Measurements from ENCODE around the gene CCL18.
"Not testable (repeated sequence)": the region's sequence is repeated elsewhere in the genome, so short reads cannot be mapped to it uniquely, and the experiment has no call there.

Gene CCL18

DNA sequence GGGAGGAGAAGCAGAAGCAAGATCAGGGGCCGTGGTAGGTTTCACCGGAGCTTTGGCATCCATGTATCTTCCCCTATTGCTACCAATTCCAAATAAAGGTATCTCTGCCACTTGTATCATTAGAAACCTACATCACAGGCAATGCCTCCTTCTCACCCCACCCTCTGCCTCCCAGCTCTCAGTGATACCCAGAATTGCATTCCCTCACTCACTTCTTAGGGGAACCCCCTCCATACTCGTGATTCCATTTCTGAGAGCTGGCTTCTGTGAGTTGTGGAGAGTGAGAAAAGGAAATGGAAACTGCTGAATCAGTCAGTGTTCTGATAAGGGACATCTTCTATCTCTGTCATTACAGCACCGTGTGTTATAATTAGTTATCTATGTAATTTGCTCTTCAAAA lies 28.2 kb downstream of the CCL18 start:
- H3K4me3 ChIP-seq (ENCODE audit: insufficient read length, low read depth), result no peak overlapping the region
- H3K27me3 ChIP-seq (ENCODE audit: insufficient read depth, insufficient read length), result no peaks in the 10 kb centered on the region
- no peak for TF ChIP-seq YY1 (IDR thresholded peaks at IDR 0.05; ENCODE audit: insufficient read depth, insufficient read length)
- no peak for TF ChIP-seq SUZ12 (IDR thresholded peaks at IDR 0.05; ENCODE audit: extremely low read depth, insufficient read depth, insufficient read length)
- TF ChIP-seq ZNF274 (IDR thresholded peaks at IDR 0.05; ENCODE audit: low read depth, low read length), result no peak
- no peaks in the 10 kb centered on the region for H3K9me3 ChIP-seq (ENCODE audit: insufficient read depth, low read length)
- H3K9ac ChIP-seq (ENCODE audit: insufficient read length, low read depth), result no peak overlapping the region
- DNase-seq (ENCODE audit: low read depth, low spot score), result no peak
- no peaks in the 10 kb centered on the region for H3K36me3 ChIP-seq (ENCODE audit: insufficient read depth, insufficient read length, low read length)
- H3K4me1 ChIP-seq (ENCODE audit: insufficient read depth, insufficient read length), result no peaks in the 10 kb centered on the region

DNA sequence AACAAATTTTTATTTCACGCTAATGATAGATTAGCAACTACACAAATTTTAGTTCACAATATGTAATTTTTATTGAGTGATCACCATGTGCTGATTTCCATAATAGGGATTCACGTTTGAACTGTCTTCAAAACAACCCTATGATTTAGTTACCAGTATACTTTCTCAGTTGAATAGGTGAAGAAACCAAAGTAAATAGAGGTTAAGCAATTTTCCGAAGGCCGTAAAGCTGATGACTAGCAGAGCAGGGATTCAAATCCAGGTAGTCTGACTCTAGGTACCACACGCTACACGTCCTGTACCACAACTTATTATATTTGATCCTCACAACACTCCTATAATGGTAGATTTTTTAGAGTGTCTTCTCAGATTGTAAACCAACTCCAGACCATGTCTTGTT lies 28.6 kb downstream of the CCL18 start:
- H3K27me3 ChIP-seq (ENCODE audit: insufficient read depth, insufficient read length); H3K36me3 ChIP-seq (ENCODE audit: insufficient read depth, insufficient read length, low read length); H3K9ac ChIP-seq (ENCODE audit: insufficient read length, low read depth); H3K4me1 ChIP-seq (ENCODE audit: insufficient read depth, insufficient read length); H3K4me3 ChIP-seq (ENCODE audit: insufficient read length, low read depth); DNase-seq (ENCODE audit: low read depth, low spot score); H3K9me3 ChIP-seq (ENCODE audit: insufficient read depth, low read length): not testable (repeated sequence)

DNA sequence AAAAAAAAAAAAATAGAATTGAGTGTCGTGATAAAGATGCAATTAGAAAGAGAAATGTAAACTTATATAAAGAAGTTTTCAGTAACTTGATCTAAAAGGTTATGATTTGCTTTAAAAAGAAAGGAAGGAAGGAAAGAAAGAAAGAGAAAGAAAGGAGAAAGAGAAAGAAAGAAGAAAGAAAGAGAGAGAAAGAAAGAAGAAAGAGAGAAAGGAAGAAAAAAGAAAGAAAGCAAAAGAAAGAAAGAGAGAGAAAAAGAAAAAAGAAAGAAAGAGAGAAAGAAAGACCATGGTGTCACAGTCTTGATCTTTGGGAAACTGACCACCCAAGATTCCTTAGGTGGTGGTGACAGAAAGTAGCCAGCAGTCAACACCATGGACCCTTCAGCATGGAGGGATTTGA lies 30.2 kb downstream of the CCL18 start:
- H3K9me3 ChIP-seq (ENCODE audit: insufficient read depth, low read length), result no peaks in the 10 kb centered on the region
- no peak overlapping the region for H3K4me3 ChIP-seq (ENCODE audit: insufficient read length, low read depth)
- no peaks in the 10 kb centered on the region for H3K4me1 ChIP-seq (ENCODE audit: insufficient read depth, insufficient read length)
- TF ChIP-seq YY1 (IDR thresholded peaks at IDR 0.05; ENCODE audit: insufficient read depth, insufficient read length) (no peak), SUZ12 (IDR thresholded peaks at IDR 0.05; ENCODE audit: extremely low read depth, insufficient read depth, insufficient read length) (no peak), ZNF274 (IDR thresholded peaks at IDR 0.05; ENCODE audit: low read depth, low read length) (no peak)
- H3K27me3 ChIP-seq (ENCODE audit: insufficient read depth, insufficient read length), result no peaks in the 10 kb centered on the region
- no peak overlapping the region for H3K9ac ChIP-seq (ENCODE audit: insufficient read length, low read depth)
- H3K36me3 ChIP-seq (ENCODE audit: insufficient read depth, insufficient read length, low read length), result no peaks in the 10 kb centered on the region
- DNase-seq (ENCODE audit: low read depth, low spot score), result no peak

DNA sequence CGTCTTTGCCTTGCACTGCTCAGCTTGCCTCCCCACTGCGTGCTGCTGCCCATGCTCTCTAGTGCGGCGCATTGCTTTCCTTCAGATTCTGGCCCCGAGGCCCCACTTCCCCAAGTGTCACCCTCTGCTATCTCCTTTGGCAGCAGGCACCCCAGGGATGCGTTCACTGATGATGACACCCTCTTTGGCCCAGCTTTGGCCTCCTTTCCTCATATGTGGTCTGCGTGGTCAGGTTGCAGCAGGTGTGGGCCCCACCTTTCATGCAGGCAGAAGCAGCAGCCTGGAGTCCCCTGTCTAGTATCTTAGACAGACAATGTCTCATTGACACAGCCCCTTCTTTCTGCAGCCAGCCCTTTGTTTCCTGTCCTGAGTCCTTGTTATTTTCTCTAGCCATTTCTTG lies 30.7 kb downstream of the CCL18 start:
- H3K9me3 ChIP-seq (ENCODE audit: insufficient read depth, low read length), result no peaks in the 10 kb centered on the region
- H3K4me1 ChIP-seq (ENCODE audit: insufficient read depth, insufficient read length), result no peaks in the 10 kb centered on the region
- H3K9ac ChIP-seq (ENCODE audit: insufficient read length, low read depth), result no peak overlapping the region
- no peak for DNase-seq (ENCODE audit: low read depth, low spot score)
- no peaks in the 10 kb centered on the region for H3K27me3 ChIP-seq (ENCODE audit: insufficient read depth, insufficient read length)
- H3K4me3 ChIP-seq (ENCODE audit: insufficient read length, low read depth), result no peak overlapping the region
- H3K36me3 ChIP-seq (ENCODE audit: insufficient read depth, insufficient read length, low read length), result no peaks in the 10 kb centered on the region
- TF ChIP-seq YY1 (IDR thresholded peaks at IDR 0.05; ENCODE audit: insufficient read depth, insufficient read length) (no peak), ZNF274 (IDR thresholded peaks at IDR 0.05; ENCODE audit: low read depth, low read length) (no peak), SUZ12 (IDR thresholded peaks at IDR 0.05; ENCODE audit: extremely low read depth, insufficient read depth, insufficient read length) (no peak)

DNA sequence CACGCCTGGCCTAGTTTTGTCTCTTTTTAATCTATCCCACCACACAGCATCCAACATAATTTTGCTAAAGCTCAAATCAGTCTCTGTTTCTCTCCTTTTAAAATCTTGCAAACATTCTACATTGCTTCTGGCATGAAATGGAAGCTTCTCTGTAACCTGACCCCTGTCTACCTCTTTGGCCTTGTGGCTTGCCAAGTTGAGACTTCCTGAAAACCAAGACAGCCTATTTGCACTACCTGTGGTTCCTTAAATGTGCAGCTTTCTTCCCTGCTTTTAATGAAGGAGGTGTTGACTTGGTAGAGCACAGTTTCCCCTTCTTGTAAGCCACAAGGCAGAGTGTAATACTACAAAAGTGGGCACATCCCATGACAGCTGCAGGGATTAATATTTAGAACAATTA lies 31.9 kb downstream of the CCL18 start:
- Histone ChIP-seq H3K4me1 (ENCODE audit: insufficient read depth, insufficient read length) (no peaks in the 10 kb centered on the region), H3K27me3 (ENCODE audit: insufficient read depth, insufficient read length) (no peaks in the 10 kb centered on the region), H3K4me3 (ENCODE audit: insufficient read length, low read depth) (no peak overlapping the region), H3K9me3 (ENCODE audit: insufficient read depth, low read length) (no peaks in the 10 kb centered on the region), H3K9ac (ENCODE audit: insufficient read length, low read depth) (no peak overlapping the region), H3K36me3 (ENCODE audit: insufficient read depth, insufficient read length, low read length) (no peaks in the 10 kb centered on the region)
- no peak for DNase-seq (ENCODE audit: low read depth, low spot score)
- TF ChIP-seq YY1 (IDR thresholded peaks at IDR 0.05; ENCODE audit: insufficient read depth, insufficient read length) (no peak), ZNF274 (IDR thresholded peaks at IDR 0.05; ENCODE audit: low read depth, low read length) (no peak), SUZ12 (IDR thresholded peaks at IDR 0.05; ENCODE audit: extremely low read depth, insufficient read depth, insufficient read length) (no peak)

DNA sequence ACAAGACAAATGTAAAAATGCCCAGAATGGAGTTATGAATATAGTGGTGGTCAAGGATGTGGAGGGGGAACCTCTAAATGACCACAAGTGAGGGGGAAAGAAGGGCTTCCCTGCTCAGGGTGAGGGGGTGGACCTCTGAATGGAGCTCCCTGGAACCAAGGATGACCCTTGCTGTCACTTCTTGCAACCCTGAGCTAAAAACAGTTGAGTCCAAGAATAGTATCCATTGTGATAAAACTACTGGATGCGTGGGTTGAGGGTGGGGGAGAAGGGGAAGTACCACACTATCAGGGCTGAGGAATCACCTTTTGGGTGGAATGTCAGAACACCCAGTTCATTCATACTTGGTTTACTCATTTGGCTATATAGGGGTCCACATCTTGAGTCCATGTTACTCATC lies 34.9 kb downstream of the CCL18 start:
- not testable (repeated sequence) for H3K9ac ChIP-seq (ENCODE audit: insufficient read length, low read depth); H3K36me3 ChIP-seq (ENCODE audit: insufficient read depth, insufficient read length, low read length); H3K4me1 ChIP-seq (ENCODE audit: insufficient read depth, insufficient read length); H3K4me3 ChIP-seq (ENCODE audit: insufficient read length, low read depth); DNase-seq (ENCODE audit: low read depth, low spot score); H3K9me3 ChIP-seq (ENCODE audit: insufficient read depth, low read length); H3K27me3 ChIP-seq (ENCODE audit: insufficient read depth, insufficient read length)

DNA sequence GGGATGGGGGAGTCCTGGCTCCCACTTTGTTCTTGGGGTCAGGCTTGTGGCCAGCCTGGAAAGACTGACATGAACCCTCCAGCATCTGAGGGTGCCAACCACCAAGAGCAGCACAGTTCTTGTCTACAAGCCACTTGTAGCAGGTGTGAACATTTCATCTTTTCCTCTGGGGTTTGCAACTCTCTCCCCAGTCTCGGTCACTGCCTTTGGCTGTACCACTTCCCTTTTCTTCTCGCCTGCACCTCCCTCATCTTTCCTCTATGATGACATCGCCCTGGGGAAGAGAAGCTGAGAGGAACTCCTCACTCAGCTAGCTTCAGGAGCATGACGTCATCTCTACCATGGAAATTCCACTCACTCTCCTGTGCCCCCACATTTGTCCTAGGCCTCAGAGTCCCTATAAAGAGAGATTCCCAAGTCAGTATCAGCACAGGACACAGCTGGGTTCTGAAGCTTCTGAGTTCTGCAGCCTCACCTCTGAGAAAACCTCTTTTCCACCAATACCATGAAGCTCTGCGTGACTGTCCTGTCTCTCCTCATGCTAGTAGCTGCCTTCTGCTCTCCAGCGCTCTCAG lies 39.4 kb downstream of the CCL18 start, which contains the start of gene CCL4:
Gene CCL4 (plus strand): TSS at position 427 of the 575 bp plus-strand sequence. CDS start 79 bp downstream, at position 506.
- H3K4me3 ChIP-seq (ENCODE audit: insufficient read length, low read depth); H3K9ac ChIP-seq (ENCODE audit: insufficient read length, low read depth); DNase-seq (ENCODE audit: low read depth, low spot score); H3K4me1 ChIP-seq (ENCODE audit: insufficient read depth, insufficient read length); H3K9me3 ChIP-seq (ENCODE audit: insufficient read depth, low read length); H3K27me3 ChIP-seq (ENCODE audit: insufficient read depth, insufficient read length); H3K36me3 ChIP-seq (ENCODE audit: insufficient read depth, insufficient read length, low read length): not testable (repeated sequence)

DNA sequence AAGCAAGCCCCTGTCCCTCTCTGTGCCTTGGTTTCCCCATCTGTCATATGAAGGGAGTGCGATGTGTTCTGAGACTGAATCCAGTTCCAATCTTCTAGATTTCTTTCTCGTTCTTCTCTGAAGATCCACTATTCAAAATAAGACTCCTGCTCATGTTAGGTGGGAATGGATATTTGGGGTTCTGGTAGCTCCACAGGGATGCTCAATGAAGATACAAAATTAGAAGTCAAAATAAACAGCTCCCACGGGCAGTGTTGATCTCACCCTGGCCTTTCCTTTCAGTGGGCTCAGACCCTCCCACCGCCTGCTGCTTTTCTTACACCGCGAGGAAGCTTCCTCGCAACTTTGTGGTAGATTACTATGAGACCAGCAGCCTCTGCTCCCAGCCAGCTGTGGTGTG lies 40.2 kb downstream of the CCL18 start:
- H3K27me3 ChIP-seq (ENCODE audit: insufficient read depth, insufficient read length); H3K36me3 ChIP-seq (ENCODE audit: insufficient read depth, insufficient read length, low read length); DNase-seq (ENCODE audit: low read depth, low spot score); H3K9me3 ChIP-seq (ENCODE audit: insufficient read depth, low read length); H3K4me1 ChIP-seq (ENCODE audit: insufficient read depth, insufficient read length); H3K9ac ChIP-seq (ENCODE audit: insufficient read length, low read depth); H3K4me3 ChIP-seq (ENCODE audit: insufficient read length, low read depth): not testable (repeated sequence)
